GM19238 (cell line): ENCODE data around the gene FAM118B.

ENCODE experiments used
- DNase-seq: peaks from one replicate; pipeline ENCODE4 v3.0.0; 2011; ENCODE audit warnings: low spot score; ENCODE audit not compliant: insufficient read length

Gene FAM118B

GRCh38 chr11:126211236-126212088 is at the start of gene FAM118B, which contains the start of gene RPUSD4:
FAM118B (plus strand) TSS chr11:126211782; CDS start chr11:126235002, 23,220 bp downstream.
RPUSD4 (minus strand) TSS chr11:126211650; CDS start chr11:126211638, 12 bp downstream.
- DNase-seq, result peak; percentile 97

- no peak for DNase-seq
Measured at GRCh38 chr11:126162306-126163030, 49.1 kb upstream of the FAM118B start.

DNA sequence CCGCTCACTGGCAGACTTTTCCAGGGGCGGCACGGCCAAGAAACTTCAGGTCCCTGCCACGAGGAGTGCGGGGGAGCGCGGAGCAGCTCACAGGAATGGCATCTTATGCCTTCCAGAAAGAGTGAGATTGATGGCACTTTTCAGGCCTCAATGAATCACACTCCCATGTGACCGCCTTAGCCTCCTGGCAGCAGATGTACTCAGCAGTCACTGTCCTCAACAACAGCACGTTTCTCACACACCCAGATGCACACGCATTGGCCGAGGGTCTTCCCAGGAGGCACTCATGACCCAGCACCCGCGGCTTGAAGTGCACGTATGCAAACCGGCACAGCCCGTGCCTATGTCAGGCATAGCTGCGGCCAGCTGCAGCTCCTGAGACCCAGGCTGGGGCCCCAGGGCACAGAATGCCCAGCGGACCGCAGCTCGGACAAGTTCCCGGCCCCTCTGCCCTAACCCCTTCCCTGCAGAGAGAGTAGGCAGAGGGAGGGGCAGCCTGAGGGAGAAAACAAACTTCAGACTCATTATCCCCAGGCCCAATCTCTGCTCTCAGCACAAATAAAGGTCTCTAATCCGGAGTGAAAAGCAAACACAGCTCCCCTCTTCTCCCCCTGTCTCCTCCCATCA is 48.4 kb upstream of the FAM118B start:
- DNase-seq, result no peak

- no peak for DNase-seq
Measured at GRCh38 chr11:126163779-126164178, 47.8 kb upstream of the FAM118B start.

- DNase-seq, result no peak
Measured at GRCh38 chr11:126164781-126165180, 46.8 kb upstream of the FAM118B start.

DNA sequence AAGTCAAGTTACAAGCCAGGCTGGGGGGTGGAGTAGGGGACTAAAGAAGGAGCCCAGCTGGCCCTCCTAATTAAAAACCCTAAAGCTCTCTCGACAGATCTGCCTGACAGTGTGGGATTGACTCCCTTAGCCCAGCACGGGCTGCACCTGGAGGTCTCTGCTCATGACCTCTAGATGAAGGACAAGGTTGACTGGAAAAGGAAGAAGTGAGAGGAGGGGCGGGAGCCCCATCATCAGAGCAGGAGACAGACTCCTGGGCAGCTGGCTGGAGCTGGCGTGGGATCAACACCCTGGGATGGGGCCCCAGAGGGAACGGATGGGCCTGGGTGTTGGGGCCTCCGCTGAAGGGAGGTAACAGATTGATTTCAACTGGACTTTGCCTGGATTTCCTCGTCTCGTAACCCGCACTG is 46.3 kb upstream of the FAM118B start:
- no peak for DNase-seq

DNA sequence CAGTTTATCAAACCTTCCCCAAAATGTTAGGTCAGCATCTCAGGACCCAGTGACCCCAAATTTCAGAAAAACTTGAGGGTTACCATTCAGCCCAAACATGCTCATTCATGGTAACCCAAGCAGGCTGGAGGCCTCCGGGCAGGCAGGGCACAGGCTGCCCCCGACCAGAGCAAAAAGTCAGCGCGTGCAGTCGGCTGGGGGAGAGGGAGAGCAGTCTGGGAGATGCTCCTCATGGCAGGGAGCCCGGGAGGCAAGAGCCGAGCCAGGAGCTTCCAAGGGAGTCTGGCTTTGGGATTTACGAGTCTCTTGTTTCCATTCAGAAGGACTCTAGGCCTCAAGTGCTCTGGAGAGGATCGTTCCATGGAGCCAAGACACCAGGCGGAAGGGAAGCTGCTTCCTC is 45.8 kb upstream of the FAM118B start:
- DNase-seq, result no peak

- no peak for DNase-seq
Measured at GRCh38 chr11:126166413-126166812, 45.2 kb upstream of the FAM118B start.

GRCh38 chr11:126167488-126167887 is 44.1 kb upstream of the FAM118B start:
- no peak for DNase-seq

DNA sequence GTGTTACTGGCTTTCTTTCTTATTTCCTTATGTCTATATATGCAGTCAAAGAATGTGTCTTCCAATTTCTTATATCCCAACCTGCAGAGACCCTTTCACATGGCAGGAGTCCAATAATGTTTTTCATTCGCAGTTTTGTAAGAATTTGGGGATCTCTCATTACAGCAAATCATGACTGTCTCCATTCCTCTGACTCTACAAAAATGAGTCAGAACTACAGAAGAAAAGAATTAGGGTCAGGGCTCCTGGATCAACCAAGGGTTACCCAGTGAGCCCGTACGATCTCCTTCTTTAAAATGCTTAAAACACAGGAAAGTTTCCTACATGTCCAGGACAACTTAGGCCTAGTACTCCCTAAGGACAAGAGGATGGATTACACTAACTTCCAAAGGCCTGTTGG is 42.3 kb upstream of the FAM118B start:
- DNase-seq, result no peak

- no peak for DNase-seq
Measured at GRCh38 chr11:126172596-126173038, 39.0 kb upstream of the FAM118B start.

DNA sequence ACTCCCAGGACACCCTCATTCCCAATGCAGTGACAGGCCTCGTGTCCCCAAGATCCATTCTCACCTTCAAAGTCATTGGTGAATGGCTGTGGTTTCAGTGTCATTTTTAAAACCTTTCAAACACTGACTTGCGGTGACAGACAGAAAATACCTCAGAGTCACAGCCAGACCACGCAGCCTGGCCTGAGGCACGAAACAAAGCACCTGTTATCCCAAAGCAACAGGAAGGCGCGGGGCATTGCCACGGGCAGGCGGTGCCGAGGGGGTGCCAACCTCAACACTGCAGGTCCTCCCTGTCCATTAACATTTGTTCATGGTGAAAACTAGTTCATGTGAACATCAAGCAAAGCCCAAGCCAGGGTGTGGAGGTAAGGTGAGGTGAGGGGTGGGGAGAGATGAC is 38.3 kb upstream of the FAM118B start:
- no peak for DNase-seq

DNA sequence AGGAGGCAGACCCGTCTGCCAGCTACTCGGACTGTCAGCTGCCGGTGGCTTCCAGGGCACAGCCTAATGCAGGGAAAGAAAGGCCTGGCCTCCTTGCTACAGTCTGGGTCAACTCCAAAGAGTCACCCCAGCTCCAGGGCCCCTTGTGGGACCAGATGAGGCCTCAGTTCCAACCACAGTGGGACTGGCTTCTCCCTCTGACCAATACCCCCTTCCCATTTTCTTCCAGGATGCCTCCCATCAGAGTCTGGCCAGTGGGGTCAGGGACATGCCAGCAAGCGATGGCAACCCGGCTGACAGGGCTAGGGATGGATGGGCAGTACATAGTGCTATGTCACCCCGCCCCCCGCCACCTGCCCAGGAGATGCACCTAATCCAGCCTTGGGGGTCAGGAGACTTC is 36.8 kb upstream of the FAM118B start:
- no peak for DNase-seq

DNA sequence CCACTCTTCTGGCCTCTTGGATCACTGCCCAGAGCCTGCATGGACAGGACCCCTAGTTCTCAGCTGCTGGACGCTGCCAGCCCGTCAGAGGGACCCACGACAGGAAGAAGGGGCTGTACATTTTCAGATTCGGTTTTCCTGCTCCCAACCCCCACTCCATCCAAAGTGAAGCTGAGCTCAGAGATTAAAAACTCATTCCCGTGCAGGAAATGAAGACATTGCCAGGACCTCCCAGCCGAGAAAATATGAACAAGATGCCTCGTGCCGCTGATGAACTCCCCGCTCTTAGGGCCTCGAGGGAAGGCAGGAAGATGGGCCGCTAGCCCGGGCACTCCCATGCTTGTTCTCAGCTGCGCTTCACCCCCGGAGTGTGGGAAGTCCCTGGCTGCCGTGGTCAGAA is 36.2 kb upstream of the FAM118B start:
- DNase-seq, result no peak

GRCh38 chr11:126176853-126177470 is 34.6 kb upstream of the FAM118B start:
- DNase-seq, result no peak

- DNase-seq, result no peak
Measured at GRCh38 chr11:126181939-126182730, 29.4 kb upstream of the FAM118B start.

DNA sequence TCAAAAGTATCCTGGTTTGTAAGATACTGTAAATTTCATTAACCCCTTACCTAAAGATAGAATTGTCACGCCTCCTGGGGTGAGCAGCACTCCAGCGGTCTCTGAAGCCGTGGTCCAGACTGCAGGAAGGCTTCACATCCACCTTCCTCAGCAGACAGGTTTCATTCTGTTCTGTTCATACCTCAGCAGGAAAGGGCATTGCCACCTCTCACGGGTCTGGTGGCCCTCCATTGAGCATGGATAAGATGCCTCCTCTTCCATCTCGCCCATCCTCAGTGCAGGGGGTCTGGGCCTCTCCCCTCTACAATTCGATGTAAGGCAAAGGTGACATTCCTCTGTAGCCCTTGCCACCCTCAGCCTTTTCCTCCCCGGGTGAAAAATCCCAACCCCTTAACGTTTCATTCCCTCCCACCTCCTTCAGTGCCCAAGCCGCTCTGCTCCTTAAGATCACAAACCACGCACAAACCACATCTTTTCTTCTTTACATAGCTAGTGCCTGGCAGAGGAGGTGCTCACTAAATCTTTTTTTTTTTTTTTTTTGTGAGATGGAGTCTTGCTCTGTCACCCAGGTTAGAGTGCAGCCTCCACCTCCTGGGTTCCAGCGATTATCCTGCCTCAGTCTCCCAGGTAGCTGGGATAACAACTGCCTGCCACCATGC is 28.7 kb upstream of the FAM118B start:
- DNase-seq, result no peak

- no peak for DNase-seq
Measured at GRCh38 chr11:126185259-126186024, 26.1 kb upstream of the FAM118B start.

- DNase-seq, result no peak
Measured at GRCh38 chr11:126186025-126186698, 25.4 kb upstream of the FAM118B start.
